Measurements from ENCODE around the gene P2RY6.

Gene P2RY6

DNA sequence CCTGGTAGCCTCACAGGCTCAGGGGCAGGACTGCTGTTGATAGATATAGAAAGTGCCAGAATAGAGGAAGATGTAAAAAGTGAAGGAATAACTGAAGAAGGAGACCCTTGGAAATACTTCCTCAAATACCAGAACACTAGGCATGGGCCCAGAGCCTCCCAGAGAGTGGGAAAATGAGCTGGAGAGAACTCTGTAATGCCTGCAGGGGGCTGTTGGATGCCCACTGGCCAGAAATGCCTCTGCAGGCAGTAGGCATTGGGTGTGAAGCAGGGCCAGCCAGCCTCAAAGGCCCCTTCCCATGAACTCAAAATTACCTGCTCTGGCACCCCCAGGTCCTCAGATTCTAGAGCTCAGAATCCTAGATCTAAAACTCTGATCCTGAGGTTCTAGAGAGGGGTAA is 38.9 kb upstream of the P2RY6 start:
- Mint-ChIP-seq H3K36me3 (ENCODE audit: low read depth) (peaks cover 38% of the 10 kb centered on the region), H3K27me3 (no peaks in the 10 kb centered on the region), H3K27ac (peak overlapping the region; percentile 7), H3K4me3 (no peak overlapping the region), H3K9me3 (no peaks in the 10 kb centered on the region), H3K4me1 (ENCODE audit: low read depth) (peaks cover 28% of the 10 kb centered on the region)
- intact Hi-C loops (cut with micrococcal nuclease) = no loop called here

DNA sequence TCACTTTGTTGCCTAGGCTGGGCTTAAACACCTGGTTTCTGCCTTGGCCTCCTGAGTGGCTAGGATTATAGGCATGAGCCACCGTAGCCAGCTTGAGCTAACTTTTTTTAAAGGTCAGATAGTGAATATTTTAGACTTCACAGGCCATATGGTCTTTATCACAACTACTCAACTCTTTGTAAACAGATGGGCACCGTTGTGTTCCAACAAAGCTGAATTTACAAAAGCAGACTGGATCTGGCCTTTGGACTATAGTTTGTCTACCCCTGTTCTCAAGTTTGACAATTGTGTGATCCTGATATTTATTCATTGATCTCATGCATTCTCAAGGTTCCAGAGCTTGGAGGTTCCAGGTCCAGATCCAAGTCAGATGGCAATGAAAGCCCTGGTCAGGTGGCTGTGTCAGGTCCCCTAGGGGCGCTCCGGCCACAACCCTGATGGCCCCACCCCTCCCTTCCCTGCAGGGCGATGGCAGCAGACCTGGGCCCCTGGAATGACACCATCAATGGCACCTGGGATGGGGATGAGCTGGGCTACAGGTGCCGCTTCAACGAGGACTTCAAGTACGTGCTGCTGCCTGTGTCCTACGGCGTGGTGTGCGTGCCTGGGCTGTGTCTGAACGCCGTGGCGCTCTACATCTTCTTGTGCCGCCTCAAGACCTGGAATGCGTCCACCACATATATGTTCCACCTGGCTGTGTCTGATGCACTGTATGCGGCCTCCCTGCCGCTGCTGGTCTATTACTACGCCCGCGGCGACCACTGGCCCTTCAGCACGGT is 38.3 kb upstream of the P2RY6 start:
- Mint-ChIP-seq H3K4me3 (no peak overlapping the region), H3K4me1 (ENCODE audit: low read depth) (peaks cover 29% of the 10 kb centered on the region), H3K9me3 (no peaks in the 10 kb centered on the region), H3K27me3 (no peaks in the 10 kb centered on the region), H3K27ac (no peak overlapping the region), H3K36me3 (ENCODE audit: low read depth) (peaks cover 35% of the 10 kb centered on the region)
- intact Hi-C loops (cut with micrococcal nuclease) = no loop called here

DNA sequence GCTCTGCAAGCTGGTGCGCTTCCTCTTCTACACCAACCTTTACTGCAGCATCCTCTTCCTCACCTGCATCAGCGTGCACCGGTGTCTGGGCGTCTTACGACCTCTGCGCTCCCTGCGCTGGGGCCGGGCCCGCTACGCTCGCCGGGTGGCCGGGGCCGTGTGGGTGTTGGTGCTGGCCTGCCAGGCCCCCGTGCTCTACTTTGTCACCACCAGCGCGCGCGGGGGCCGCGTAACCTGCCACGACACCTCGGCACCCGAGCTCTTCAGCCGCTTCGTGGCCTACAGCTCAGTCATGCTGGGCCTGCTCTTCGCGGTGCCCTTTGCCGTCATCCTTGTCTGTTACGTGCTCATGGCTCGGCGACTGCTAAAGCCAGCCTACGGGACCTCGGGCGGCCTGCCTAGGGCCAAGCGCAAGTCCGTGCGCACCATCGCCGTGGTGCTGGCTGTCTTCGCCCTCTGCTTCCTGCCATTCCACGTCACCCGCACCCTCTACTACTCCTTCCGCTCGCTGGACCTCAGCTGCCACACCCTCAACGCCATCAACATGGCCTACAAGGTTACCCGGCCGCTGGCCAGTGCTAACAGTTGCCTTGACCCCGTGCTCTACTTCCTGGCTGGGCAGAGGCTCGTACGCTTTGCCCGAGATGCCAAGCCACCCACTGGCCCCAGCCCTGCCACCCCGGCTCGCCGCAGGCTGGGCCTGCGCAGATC is 37.5 kb upstream of the P2RY6 start:
- no peaks in the 10 kb centered on the region for H3K27me3 Mint-ChIP-seq
- intact Hi-C loops (cut with micrococcal nuclease) = no loop called here
- no peak overlapping the region for H3K4me3 Mint-ChIP-seq
- H3K27ac Mint-ChIP-seq = no peak overlapping the region
- H3K36me3 Mint-ChIP-seq (ENCODE audit: low read depth) = peaks cover 28% of the 10 kb centered on the region
- peaks cover 34% of the 10 kb centered on the region for H3K4me1 Mint-ChIP-seq (ENCODE audit: low read depth)
- no peaks in the 10 kb centered on the region for H3K9me3 Mint-ChIP-seq

GRCh38 chr11:73235236-73235786 is 36.8 kb upstream of the P2RY6 start:
- H3K36me3 Mint-ChIP-seq (ENCODE audit: low read depth) = peaks cover 24% of the 10 kb centered on the region
- H3K4me3 Mint-ChIP-seq = no peak overlapping the region
- no peaks in the 10 kb centered on the region for H3K27me3 Mint-ChIP-seq
- intact Hi-C loops (cut with micrococcal nuclease) = no loop called here
- H3K9me3 Mint-ChIP-seq = no peaks in the 10 kb centered on the region
- peaks cover 37% of the 10 kb centered on the region for H3K4me1 Mint-ChIP-seq (ENCODE audit: low read depth)
- no peak overlapping the region for H3K27ac Mint-ChIP-seq

DNA sequence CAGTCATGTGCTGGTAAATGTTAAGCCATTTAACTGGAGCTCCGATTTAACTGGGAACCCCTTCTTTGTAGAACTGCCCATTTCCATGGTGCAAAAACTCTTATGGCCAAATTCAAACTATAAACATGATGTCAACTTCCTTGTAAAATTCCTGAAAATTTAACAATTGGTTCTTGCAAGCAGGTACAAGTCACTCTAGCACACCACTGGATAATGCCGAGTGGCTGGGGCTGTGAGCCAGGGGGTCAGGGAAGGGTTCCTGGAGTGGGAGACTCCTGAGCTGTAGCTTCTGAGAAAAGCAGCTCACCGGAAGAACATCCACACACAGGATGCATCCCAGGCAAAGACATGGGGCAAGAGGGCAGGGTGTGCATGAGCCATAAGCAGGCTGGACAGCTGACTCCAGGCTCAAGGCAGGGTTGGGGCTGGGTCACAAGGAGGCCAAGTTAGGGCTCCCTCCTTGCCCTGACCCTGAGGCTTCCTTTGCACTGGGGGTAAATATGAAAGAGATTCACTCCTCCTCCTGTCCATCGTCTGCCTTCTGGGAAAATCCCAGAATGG is 35.9 kb upstream of the P2RY6 start:
- no peaks in the 10 kb centered on the region for H3K9me3 Mint-ChIP-seq

DNA sequence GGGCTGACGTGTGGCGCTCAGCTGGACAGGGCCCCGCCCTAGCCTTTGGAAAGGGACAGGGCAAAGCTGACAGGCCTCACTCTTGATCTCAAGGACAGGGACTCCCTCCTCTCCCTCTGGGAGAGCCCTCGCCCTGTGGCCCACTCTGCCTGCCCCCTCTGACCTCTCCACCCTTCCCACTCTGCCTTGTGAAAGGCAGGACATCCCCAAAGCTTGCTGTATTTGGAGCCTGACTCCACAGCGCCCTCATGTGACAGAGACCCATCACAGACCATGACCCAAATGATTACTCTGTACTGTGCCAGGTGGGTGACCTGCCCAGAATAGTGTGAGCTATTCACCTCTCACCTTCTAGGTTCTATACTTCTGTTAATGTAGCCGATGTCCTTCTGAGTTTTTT is 35.3 kb upstream of the P2RY6 start:
- H3K36me3 Mint-ChIP-seq (ENCODE audit: low read depth) = peaks cover 18% of the 10 kb centered on the region
- intact Hi-C loops (cut with micrococcal nuclease) = loop anchor here (1.0 kb wide), 1 partner anchor 52 kb away; no protein-coding TSS in a partner anchor
- H3K9me3 Mint-ChIP-seq = no peaks in the 10 kb centered on the region
- H3K4me3 Mint-ChIP-seq = no peak overlapping the region
- H3K27me3 Mint-ChIP-seq = no peaks in the 10 kb centered on the region
- no peak overlapping the region for H3K27ac Mint-ChIP-seq
- H3K4me1 Mint-ChIP-seq (ENCODE audit: low read depth) = peaks cover 38% of the 10 kb centered on the region

More for the DNA sequence above, 35.9 kb upstream of the P2RY6 start:
- intact Hi-C loops (cut with micrococcal nuclease) = no loop called here
- no peak overlapping the region for H3K4me3 Mint-ChIP-seq
- H3K36me3 Mint-ChIP-seq (ENCODE audit: low read depth) = peaks cover 18% of the 10 kb centered on the region
- no peak overlapping the region for H3K27ac Mint-ChIP-seq
- H3K4me1 Mint-ChIP-seq (ENCODE audit: low read depth) = peaks cover 38% of the 10 kb centered on the region
- H3K27me3 Mint-ChIP-seq = no peaks in the 10 kb centered on the region

DNA sequence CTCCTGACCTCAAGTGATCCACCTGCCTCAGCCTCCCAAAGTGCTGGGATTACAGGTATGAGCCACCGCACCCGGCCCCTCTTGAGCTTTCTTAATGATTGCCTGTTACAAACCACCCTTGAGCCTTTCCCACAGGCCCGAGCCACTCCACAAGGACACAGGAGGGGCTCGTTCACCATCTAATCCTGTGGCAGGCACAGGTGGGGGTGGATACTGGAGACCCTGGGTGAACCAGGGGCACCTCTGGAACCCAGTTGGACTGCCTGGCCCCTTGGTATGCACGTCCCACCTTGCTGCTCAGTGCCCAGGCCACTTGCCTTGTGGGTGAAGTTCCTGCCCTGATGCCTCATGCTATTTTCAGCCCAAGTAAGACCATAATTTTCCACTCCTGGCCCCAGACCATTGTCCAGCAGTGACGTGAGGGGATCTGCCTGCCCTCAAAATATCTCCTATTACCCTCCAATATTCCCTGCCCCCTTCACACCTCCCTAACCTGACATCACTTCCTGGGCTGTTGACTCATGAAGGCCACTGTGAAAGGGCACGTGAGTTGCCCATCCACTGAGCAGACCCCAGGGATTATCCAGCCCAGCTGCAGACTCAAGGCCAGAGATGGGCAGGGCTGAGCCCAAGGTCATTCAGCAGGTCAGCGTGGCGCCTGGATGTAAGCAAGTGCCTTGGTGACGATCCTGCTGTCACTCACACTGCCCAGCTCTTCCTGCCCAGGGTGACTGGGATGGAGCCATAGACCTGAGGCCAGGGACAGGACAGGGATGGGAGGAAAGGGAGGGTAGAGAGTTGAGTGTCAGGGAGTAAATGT is 34.5 kb upstream of the P2RY6 start:
- Mint-ChIP-seq H3K4me1 (ENCODE audit: low read depth) (peaks cover 43% of the 10 kb centered on the region), H3K36me3 (ENCODE audit: low read depth) (peaks cover 18% of the 10 kb centered on the region), H3K4me3 (no peak overlapping the region), H3K9me3 (no peaks in the 10 kb centered on the region), H3K27ac (peak overlapping the region; percentile 48), H3K27me3 (no peaks in the 10 kb centered on the region)
- intact Hi-C loops (cut with micrococcal nuclease) = loop anchor here (1.0 kb wide), 1 partner anchor 52 kb away; no protein-coding TSS in a partner anchor

- intact Hi-C loops (cut with micrococcal nuclease) = no loop called here
- Mint-ChIP-seq H3K9me3 (no peaks in the 10 kb centered on the region), H3K4me1 (ENCODE audit: low read depth) (peaks cover 44% of the 10 kb centered on the region)
Measured at GRCh38 chr11:73239111-73239521, 33.0 kb upstream of the P2RY6 start.

GRCh38 chr11:73239571-73240189 is 32.5 kb upstream of the P2RY6 start:
- Mint-ChIP-seq H3K9me3 (no peaks in the 10 kb centered on the region), H3K27ac (peak overlapping the region; percentile 31), H3K27me3 (no peaks in the 10 kb centered on the region), H3K4me3 (no peak overlapping the region), H3K36me3 (ENCODE audit: low read depth) (peaks cover 11% of the 10 kb centered on the region), H3K4me1 (ENCODE audit: low read depth) (peaks cover 47% of the 10 kb centered on the region)
- intact Hi-C loops (cut with micrococcal nuclease) = no loop called here

More at GRCh38 chr11:73239111-73239521, 33.0 kb upstream of the P2RY6 start:
- Mint-ChIP-seq H3K4me3 (no peak overlapping the region), H3K27me3 (no peaks in the 10 kb centered on the region), H3K27ac (peak overlapping the region; percentile 31), H3K36me3 (ENCODE audit: low read depth) (peaks cover 17% of the 10 kb centered on the region)

GRCh38 chr11:73240190-73240781 is 31.9 kb upstream of the P2RY6 start:
- H3K9me3 Mint-ChIP-seq = no peaks in the 10 kb centered on the region
- H3K4me1 Mint-ChIP-seq (ENCODE audit: low read depth) = peaks cover 53% of the 10 kb centered on the region
- no peak overlapping the region for H3K27ac Mint-ChIP-seq
- H3K36me3 Mint-ChIP-seq (ENCODE audit: low read depth) = peaks cover 5% of the 10 kb centered on the region
- intact Hi-C loops (cut with micrococcal nuclease) = no loop called here
- no peak overlapping the region for H3K4me3 Mint-ChIP-seq
- H3K27me3 Mint-ChIP-seq = no peaks in the 10 kb centered on the region

DNA sequence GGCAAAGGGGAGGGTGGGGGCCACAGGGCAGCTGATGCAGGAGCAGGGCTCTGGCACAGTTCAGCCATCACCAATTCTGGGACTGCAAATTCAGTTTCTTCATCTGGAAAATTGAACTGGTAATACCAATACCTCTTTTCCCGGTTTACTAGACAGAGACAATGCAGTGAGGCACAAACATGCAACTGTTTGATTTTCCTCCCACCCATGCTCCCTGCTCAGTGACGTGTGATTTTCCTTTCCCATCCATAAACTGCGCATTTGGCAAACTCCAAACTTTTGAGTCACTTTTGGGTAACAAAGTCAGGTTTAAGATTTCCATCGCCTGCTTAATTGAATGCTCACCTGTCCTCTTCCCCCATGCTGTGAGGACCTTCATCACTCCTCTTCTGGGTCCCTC is 30.8 kb upstream of the P2RY6 start:
- Mint-ChIP-seq H3K36me3 (ENCODE audit: low read depth) (no peaks in the 10 kb centered on the region), H3K4me1 (ENCODE audit: low read depth) (peaks cover 53% of the 10 kb centered on the region), H3K27me3 (no peaks in the 10 kb centered on the region), H3K9me3 (no peaks in the 10 kb centered on the region), H3K4me3 (no peak overlapping the region), H3K27ac (no peak overlapping the region)
- intact Hi-C loops (cut with micrococcal nuclease) = no loop called here

GRCh38 chr11:73242251-73243092 is 29.7 kb upstream of the P2RY6 start:
- peaks cover 47% of the 10 kb centered on the region for H3K4me1 Mint-ChIP-seq (ENCODE audit: low read depth)
- H3K27ac Mint-ChIP-seq = peak overlapping the region; percentile 65
- no peaks in the 10 kb centered on the region for H3K9me3 Mint-ChIP-seq
- no peaks in the 10 kb centered on the region for H3K27me3 Mint-ChIP-seq
- intact Hi-C loops (cut with micrococcal nuclease) = loop anchor here (1.0 kb wide), 1 partner anchor 47 kb away; no protein-coding TSS in a partner anchor
- no peaks in the 10 kb centered on the region for H3K36me3 Mint-ChIP-seq (ENCODE audit: low read depth)
- peak overlapping the region; percentile 30 for H3K4me3 Mint-ChIP-seq
